ENCODE results near the gene NUPR1. TPM values are rescaled to one million over a fixed set of nuclear protein-coding genes. Genes with fewer than 3 reads are reported as not detected.
"Not testable (repeated sequence)": the region's sequence is repeated elsewhere in the genome, so short reads cannot be mapped to it uniquely, and the experiment has no call there.

The NUPR1 gene
- total RNA-seq, 1 experiment from 2014 or later: not detected

- H2AFZ ChIP-seq (ENCODE audit: low read length): not testable (repeated sequence)
Observed at GRCh38 chr16:28483361-28483760, 55.4 kb downstream of the NUPR1 start.

More at GRCh38 chr16:28483361-28483760, 55.4 kb downstream of the NUPR1 start:
- not testable (repeated sequence) for H3K27me3 ChIP-seq (ENCODE audit: low read length); H4K20me1 ChIP-seq (ENCODE audit: insufficient read depth, low read depth, low read length); H3K9ac ChIP-seq (ENCODE audit: low read length); H3K4me1 ChIP-seq (ENCODE audit: low read length); H3K4me3 ChIP-seq (ENCODE audit: low read length); H3K9me3 ChIP-seq (ENCODE audit: low read length); H3K79me2 ChIP-seq (ENCODE audit: low read length); DNase-seq; H3K9me2 ChIP-seq (replicated peaks; ENCODE audit: insufficient read depth, low read length); H3K36me3 ChIP-seq (ENCODE audit: insufficient read depth, low read length); H3K4me2 ChIP-seq (ENCODE audit: low read depth, low read length, poor library complexity, severe bottlenecking); H3K27ac ChIP-seq (ENCODE audit: low read length)

Other genes with a start within 250 kb of the NUPR1 start
- 0.07 TPM in 2 replicates for gene SBK1, start 246.4 kb downstream of the NUPR1 start, total RNA-seq (2014; rRNA removed; shearing (Covaris generic); ENCODE audit: low replicate concordance)
- gene NPIPB6, start 175.5 kb downstream of the NUPR1 start, total RNA-seq (2014; rRNA removed; shearing (Covaris generic); ENCODE audit: low replicate concordance): 0.47 and 8.3 TPM in 2 replicates
- gene EIF3CL, start 135.1 kb downstream of the NUPR1 start, total RNA-seq (2014; rRNA removed; shearing (Covaris generic); ENCODE audit: low replicate concordance): 118 and 148 TPM in 2 replicates
- not detected in 2 replicates for gene NPIPB7, start 66.6 kb downstream of the NUPR1 start, total RNA-seq (2014; rRNA removed; shearing (Covaris generic); ENCODE audit: low replicate concordance)
- gene CLN3, start 46.9 kb downstream of the NUPR1 start, total RNA-seq (2014; rRNA removed; shearing (Covaris generic); ENCODE audit: low replicate concordance): 14.3 and 30.7 TPM in 2 replicates
- gene APOBR, start 44.3 kb downstream of the NUPR1 start, total RNA-seq (2014; rRNA removed; shearing (Covaris generic); ENCODE audit: low replicate concordance): 0.18 and 0.41 TPM in 2 replicates
- gene IL27, start 32.1 kb downstream of the NUPR1 start, total RNA-seq (2014; rRNA removed; shearing (Covaris generic); ENCODE audit: low replicate concordance): not detected in 2 replicates
- 44.7 and 70.5 TPM in 2 replicates for gene SGF29, start 14.9 kb upstream of the NUPR1 start, total RNA-seq (2014; rRNA removed; shearing (Covaris generic); ENCODE audit: low replicate concordance)
- 16.1 and 36.1 TPM in 2 replicates for gene SULT1A2, start 58.1 kb upstream of the NUPR1 start, total RNA-seq (2014; rRNA removed; shearing (Covaris generic); ENCODE audit: low replicate concordance)
- 122 and 179 TPM in 2 replicates for gene SULT1A1, start 71.1 kb upstream of the NUPR1 start, total RNA-seq (2014; rRNA removed; shearing (Covaris generic); ENCODE audit: low replicate concordance)
- 1.9 and 4.5 TPM in 2 replicates for gene NPIPB8, start 99.1 kb upstream of the NUPR1 start, total RNA-seq (2014; rRNA removed; shearing (Covaris generic); ENCODE audit: low replicate concordance)
- gene EIF3C, start 172.5 kb upstream of the NUPR1 start, total RNA-seq (2014; rRNA removed; shearing (Covaris generic); ENCODE audit: low replicate concordance): 188 and 459 TPM in 2 replicates
- gene NPIPB9, start 212.8 kb upstream of the NUPR1 start, total RNA-seq (2014; rRNA removed; shearing (Covaris generic); ENCODE audit: low replicate concordance): 1.6 and 4.3 TPM in 2 replicates